ENCODE results near the gene RTN4IP1. TPM values are rescaled to one million over a fixed set of nuclear protein-coding genes. Genes with fewer than 3 reads are reported as not detected.

The RTN4IP1 gene
- total and polyA plus RNA-seq, 10 of the 15 experiments (the other 5 are each of a cell fraction or from before 2014, with no cell fraction given), result 8.2 to 17.0 (median 9.8) TPM

- Histone ChIP-seq H3K9me3 (replicated peaks; ENCODE audit: control insufficient read depth, insufficient read depth, low read length) (no peaks in the 10 kb centered on the region), H4K20me1 (ENCODE audit: control insufficient read depth, insufficient read depth) (no peaks in the 10 kb centered on the region), H3K4me1 (ENCODE audit: control insufficient read depth, insufficient read depth, low read length) (peaks cover 10% of the 10 kb centered on the region), H3K27me3 (replicated peaks in 1 of 2; ENCODE audit: control insufficient read depth in 2 of 2, insufficient read depth in 2 of 2, low read length in 1 of 2) (no peaks in the 10 kb centered on the region), H3K9ac (ENCODE audit: control insufficient read depth, insufficient read depth, low read length) (no peak overlapping the region), H3K4me2 (ENCODE audit: control insufficient read depth, insufficient read depth) (no peak overlapping the region), H3K79me2 (ENCODE audit: control insufficient read depth, insufficient read depth, low read length) (peaks cover 47% of the 10 kb centered on the region), H2AFZ (ENCODE audit: control insufficient read depth, low read depth, low read length) (no peak overlapping the region), H3K36me3 (ENCODE audit: control insufficient read depth in 2 of 2, insufficient read depth in 2 of 2, low read length in 1 of 2) (peaks cover 0 to 41% of the 10 kb centered on the region in 2 experiments; a peak in 3 of 4 replicates), H3K27ac (ENCODE audit: control insufficient read depth, insufficient read depth) (no peak overlapping the region), H3K4me3 (no peak overlapping the region)
- in situ Hi-C loops (cut with MboI) (no loop called here), intact Hi-C loops (cut with micrococcal nuclease; ENCODE audit: unreplicated experiment) (no loop called here)
- TF ChIP-seq POLR2AphosphoS2 (IDR thresholded peaks at IDR 0.05; ENCODE audit: low read depth, low read length), result no peak
- TF ChIP-seq NFXL1 (IDR thresholded peaks at IDR 0.05; ENCODE audit: borderline replicate concordance), result no peak
- TF ChIP-seq POLR2AphosphoS5 (IDR thresholded peaks at IDR 0.05; ENCODE audit: low read length), result no peak
- TF ChIP-seq IKZF2 (IDR thresholded peaks at IDR 0.05), result no peak
- no peak for TF ChIP-seq MTA3 (IDR thresholded peaks at IDR 0.05; ENCODE audit: borderline replicate concordance, low read length)
- TF ChIP-seq GATAD2B (conservative IDR thresholded peaks at IDR 0.05; ENCODE audit: low read depth), result no peak
- no peak for TF ChIP-seq HSF1 (IDR thresholded peaks at IDR 0.05; ENCODE audit: low read depth, low read length)
- TF ChIP-seq BMI1 (IDR thresholded peaks at IDR 0.05; ENCODE audit: borderline replicate concordance), result no peak
- no peak for TF ChIP-seq RBBP5 (conservative IDR thresholded peaks at IDR 0.05)
- no peak for TF ChIP-seq IRF4 (IDR thresholded peaks at IDR 0.05; ENCODE audit: low read depth, low read length)
- DNase-seq (ENCODE audit: low read depth, low spot score) (no peak), ATAC-seq (no peak), FAIRE-seq (no peak)
- ChIA-PET RAD21 (ENCODE audit: unreplicated experiment) (no interaction called here), POLR2A (no interaction called here), CTCF (interaction anchor here (0.8 to 1.1 kb wide), 2 partner anchors 16 to 23 kb away, joined by 3 read pairs; no protein-coding TSS in a partner anchor), SMC1A (ENCODE audit: uncharacterized antibody, unreplicated experiment) (interaction anchor here (1.1 to 2.0 kb wide), 2 partner anchors 12 to 16 kb away, joined by 4 to 7 read pairs; no protein-coding TSS in a partner anchor)
- no TSS peak for BruUV-seq (replicated peaks)
- 73% methylated on average over 2 of the region's 2 CpGs for WGBS (ENCODE audit: insufficient coverage, insufficient replicate concordance, low lambda C conversion rate, missing lambda C conversion rate)
Observed at GRCh38 chr6:106528521-106528920, 100.8 kb downstream of the RTN4IP1 start.

Data from GM12878 (cell line).